RKO (cell line): ENCODE data around the gene TICRR.

Experiments used
- DNase-seq: peaks from one replicate; pipeline ENCODE4 v3.0.0-alpha.2; 2016; ENCODE audit warnings: low spot score

TICRR gene

GRCh38 chr15:89654301-89654761 lies 79.1 kb downstream of the TICRR start:
- peak; percentile 86 for DNase-seq

GRCh38 chr15:89654847-89655805 lies 79.9 kb downstream of the TICRR start, which contains the start of gene KIF7:
Gene KIF7, minus strand, starts transcription at chr15:89655467. Its CDS starts 2,537 bp downstream, at chr15:89652930.
- peak; percentile 56 for DNase-seq

- peak; percentile 28 for DNase-seq
Observed at GRCh38 chr15:89656116-89656815, 81.0 kb downstream of the TICRR start.

GRCh38 chr15:89657686-89658200 lies 82.5 kb downstream of the TICRR start:
- no peak for DNase-seq

GRCh38 chr15:89659295-89659694 lies 84.0 kb downstream of the TICRR start:
- DNase-seq = no peak

GRCh38 chr15:89660556-89660955 lies 85.3 kb downstream of the TICRR start:
- peak; percentile 41 for DNase-seq

GRCh38 chr15:89662893-89663626 lies 87.8 kb downstream of the TICRR start:
- no peak for DNase-seq

GRCh38 chr15:89664441-89665350 lies 89.4 kb downstream of the TICRR start:
- no peak for DNase-seq

- peak; percentile 32 for DNase-seq
Observed at GRCh38 chr15:89665449-89666181, 90.3 kb downstream of the TICRR start.

GRCh38 chr15:89666184-89666857 lies 91.1 kb downstream of the TICRR start:
- DNase-seq = no peak

GRCh38 chr15:89666858-89667705 lies 91.8 kb downstream of the TICRR start:
- DNase-seq = no peak

GRCh38 chr15:89667706-89667960 lies 92.4 kb downstream of the TICRR start:
- DNase-seq = no peak

- no peak for DNase-seq
Observed at GRCh38 chr15:89668171-89668570, 92.9 kb downstream of the TICRR start.

- no peak for DNase-seq
Observed at GRCh38 chr15:89669309-89669865, 94.1 kb downstream of the TICRR start.

GRCh38 chr15:89669941-89670340 lies 94.7 kb downstream of the TICRR start:
- no peak for DNase-seq

GRCh38 chr15:89670971-89671560 lies 95.8 kb downstream of the TICRR start:
- no peak for DNase-seq

GRCh38 chr15:89671687-89672086 lies 96.4 kb downstream of the TICRR start:
- no peak for DNase-seq
